K562 (cell line): ENCODE data around the gene FUBP3. TPM values are rescaled to one million over a fixed set of nuclear protein-coding genes. Genes with fewer than 3 reads are reported as not detected.

Experiments used
- ARID2 ChIP-seq: fragments of 450-650 bp; IDR thresholded peaks from 2 replicates; pipeline ENCODE4 v1.6.1; 2017; ENCODE audit warnings: antibody characterized with exemption, mild to moderate bottlenecking
- ATF3 ChIP-seq, 2 experiments: fragments of 450-650 bp in 1 of 2; sonication (generic) in 1 of 2; formaldehyde crosslinking in 1 of 2; IDR thresholded peaks in 1 of 2; conservative IDR thresholded peaks in 1 of 2; 2 replicates each; pipeline versions ENCODE4 v1.6.1 to v1.8.1; 2016 to 2023; ENCODE audit warnings: mild to moderate bottlenecking in 2 of 2, moderate library complexity in 2 of 2, inconsistent platforms in 1 of 2, missing genetic modification reagents in 1 of 2
- CBFA2T3 ChIP-seq: fragments of 450-650 bp; IDR thresholded peaks from 2 replicates; pipeline ENCODE4 v1.6.1; 2017
- CREB5 ChIP-seq: fragments of 250-450 bp; sonication (Bioruptor Pico); IDR thresholded peaks from 2 replicates; pipeline ENCODE4 v1.5.0; 2020; ENCODE audit warnings: mild to moderate bottlenecking
- CTCF ChIP-seq, 3 experiments: IDR thresholded peaks in 2 of 3; conservative IDR thresholded peaks in 1 of 3; 2 replicates each; pipeline ENCODE4 v1.5.1; 2011 to 2012; ENCODE audit warnings: low read length in 3 of 3, mild to moderate bottlenecking in 3 of 3, control low read depth in 2 of 3, improper control_type of control experiment in 1 of 3, inconsistent platforms in 1 of 3, low read depth in 1 of 3, mixed read lengths in 1 of 3, moderate library complexity in 1 of 3; ENCODE audit not compliant: insufficient read depth in 2 of 3
- DMBX1 ChIP-seq: fragments of 250-450 bp; sonication (Bioruptor Pico); IDR thresholded peaks from 2 replicates; pipeline ENCODE4 v1.8.0; 2022; ENCODE audit warnings: inconsistent platforms, mild to moderate bottlenecking, moderate library complexity, borderline replicate concordance
- E2F3 ChIP-seq: fragments of 250-450 bp; sonication (Bioruptor Pico); IDR thresholded peaks from 2 replicates; pipeline ENCODE4 v1.4.0; 2020; ENCODE audit warnings: mild to moderate bottlenecking
- ERF ChIP-seq: fragments of 450-650 bp; formaldehyde crosslinking; IDR thresholded peaks from 2 replicates; pipeline ENCODE4 v1.4.0; 2020; ENCODE audit warnings: mild to moderate bottlenecking, mixed read lengths
- HNRNPUL1 ChIP-seq: fragments of 200-400 bp; formaldehyde crosslinking; IDR thresholded peaks from 2 replicates; pipeline ENCODE4 v1.6.1; 2017; ENCODE audit warnings: low read length
- NFE2 ChIP-seq: IDR thresholded peaks from 2 replicates; pipeline ENCODE4 v1.6.1; 2014; ENCODE audit warnings: antibody characterized with exemption, low read depth
- NR3C1 ChIP-seq: sonication (generic); formaldehyde crosslinking; IDR thresholded peaks from 2 replicates; pipeline ENCODE4 v1.8.1; 2022; ENCODE audit warnings: missing genetic modification reagents
- PPARD ChIP-seq: fragments of 250-450 bp; sonication (Bioruptor Pico); IDR thresholded peaks from 2 replicates; pipeline ENCODE4 v1.8.0; 2022; ENCODE audit warnings: inconsistent platforms, mild to moderate bottlenecking, moderate library complexity
- SNIP1 ChIP-seq: fragments of 450-650 bp; IDR thresholded peaks from 2 replicates; pipeline ENCODE4 v1.7.1; 2017; ENCODE audit warnings: low read depth, mild to moderate bottlenecking
- STAG1 ChIP-seq: sonication (generic); formaldehyde crosslinking; IDR thresholded peaks from 2 replicates; pipeline ENCODE4 v1.5.0; 2020; ENCODE audit warnings: missing genetic modification reagents, borderline replicate concordance
- ZNF212 ChIP-seq: fragments of 450-650 bp; formaldehyde crosslinking; IDR thresholded peaks from 2 replicates; pipeline ENCODE4 v1.4.0; 2020; ENCODE audit warnings: mild to moderate bottlenecking
- ZNF280B ChIP-seq: fragments of 250-450 bp; sonication (Bioruptor Pico); IDR thresholded peaks from 2 replicates; pipeline ENCODE4 v1.5.1; 2021; ENCODE audit warnings: mild to moderate bottlenecking
- polyA plus RNA-seq, 8 experiments: library from polyadenylated mRNA; depleted of rRNA in 4 of 8; stranded (reverse) in 5 of 8; unstranded in 3 of 8; fragments of >200 nt; fragmentation: Nextera tagmentation in 2 of 8; fragmentation: Illumina TruSeq in 1 of 8; extraction: Ambion mirVana in 2 of 8; extraction: Trizol in 1 of 8; gene quantifications; 2 replicates each; pipeline versions ENCODE4 v1.2.1 to v1.2.3, GENCODE V29; 2011 to 2014; ENCODE audit warnings: inconsistent platforms in 1 of 8, missing spikeins in 1 of 8
- total RNA-seq, 7 experiments: library from RNA; depleted of rRNA in 6 of 7; stranded (reverse); fragments of >200 nt in 6 of 7; fragmentation: Illumina TruSeq in 2 of 7; extraction: Trizol in 2 of 7; gene quantifications; 2 replicates each; pipeline versions ENCODE4 v1.2.1 to v1.2.3, GENCODE V29; 2011 to 2021; ENCODE audit warnings: low replicate concordance in 1 of 7
- TF ChIP-seq, protein P1 (sequence below): fragments of 250-450 bp; sonication (Bioruptor Pico); IDR thresholded peaks from 2 replicates; pipeline ENCODE4 v1.8.0; 2022; ENCODE audit warnings: moderate library complexity, mild to moderate bottlenecking, inconsistent platforms
- TF ChIP-seq, protein P2 (sequence below), 2 experiments: fragments of 450-650 bp; conservative IDR thresholded peaks; 2 replicates each; pipeline ENCODE4 v1.6.1; 2017; ENCODE audit warnings: mild to moderate bottlenecking in 2 of 2, moderate library complexity in 2 of 2

FUBP3 gene
- total and polyA plus RNA-seq, 9 of the 15 experiments (the other 6 are each of a cell fraction or from before 2014, with no cell fraction given): 3.0 to 64.0 (median 48.1) TPM

DNA sequence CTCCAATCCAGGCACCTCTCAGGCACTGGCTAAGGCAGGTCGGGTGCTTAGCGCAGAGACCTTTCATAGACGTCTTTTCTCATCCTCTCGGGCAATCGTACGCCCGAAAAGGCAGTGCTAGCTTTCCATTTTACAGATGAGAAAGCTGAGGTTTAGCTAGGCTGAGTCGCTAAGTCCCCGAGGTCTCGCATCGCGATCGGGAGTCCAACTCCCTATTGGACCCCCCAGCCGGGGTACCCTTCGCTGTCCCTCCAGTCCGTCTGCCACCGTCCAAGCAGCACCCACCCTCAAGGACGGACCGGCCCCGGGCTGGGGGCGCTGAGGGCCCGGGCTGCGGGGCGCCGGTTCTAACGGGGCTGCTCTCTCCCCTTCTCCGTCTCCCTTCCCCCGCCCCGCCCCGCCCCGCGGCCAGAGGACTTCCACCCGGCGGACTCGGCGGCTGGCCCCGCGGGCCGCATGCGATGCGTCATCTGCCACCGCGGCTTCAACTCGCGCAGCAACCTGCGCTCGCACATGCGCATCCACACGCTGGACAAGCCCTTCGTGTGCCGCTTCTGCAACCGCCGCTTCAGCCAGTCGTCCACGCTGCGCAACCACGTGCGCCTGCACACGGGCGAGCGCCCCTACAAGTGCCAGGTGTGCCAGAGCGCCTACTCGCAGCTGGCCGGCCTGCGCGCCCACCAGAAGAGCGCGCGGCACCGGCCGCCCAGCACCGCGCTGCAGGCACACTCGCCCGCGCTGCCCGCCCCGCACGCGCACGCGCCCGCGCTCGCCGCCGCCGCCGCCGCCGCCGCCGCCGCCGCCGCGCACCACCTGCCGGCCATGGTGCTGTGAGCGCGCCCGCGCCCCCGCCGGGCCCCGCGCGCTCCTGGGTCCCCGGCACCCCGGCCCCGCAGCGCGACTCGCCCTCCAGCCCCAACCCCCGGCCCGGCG, 101.7 kb downstream of the FUBP3 start (continued):
- TF ChIP-seq ZNF280B (CRISPR knock-in tag): no peak
- peak; percentile 79 for TF ChIP-seq ATF3 (IDR thresholded peaks at IDR 0.05)
- peak; percentile 3; the same call in 1 of the 2 replicates for TF ChIP-seq ATF3 (CRISPR knock-in tag; conservative IDR thresholded peaks at IDR 0.05)
- TF ChIP-seq ARID2: no peak
- no peak for TF ChIP-seq SNIP1
- TF ChIP-seq HNRNPUL1: no peak
- TF ChIP-seq CBFA2T3: no peak
- peak; percentile 96 for TF ChIP-seq NR3C1 (CRISPR knock-in tag)
- TF ChIP-seq, protein P1, sequence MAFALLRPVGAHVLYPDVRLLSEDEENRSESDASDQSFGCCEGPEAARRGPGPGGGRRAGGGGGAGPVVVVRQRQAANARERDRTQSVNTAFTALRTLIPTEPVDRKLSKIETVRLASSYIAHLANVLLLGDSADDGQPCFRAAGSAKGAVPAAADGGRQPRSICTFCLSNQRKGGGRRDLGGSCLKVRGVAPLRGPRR (CRISPR knock-in tag): no peak
- no peak for TF ChIP-seq CTCF (IDR thresholded peaks at IDR 0.05 in 2 of 3, conservative IDR thresholded peaks at IDR 0.05 in 1 of 3; ENCODE audit: insufficient read depth in 2 of 3, low read depth in 1 of 3, low read length in 3 of 3)
- peak; percentile 48; the same call in 1 of the 2 replicates for TF ChIP-seq E2F3 (CRISPR knock-in tag)
- TF ChIP-seq ERF: peak; percentile 81; the same call in 1 of the 2 replicates
- TF ChIP-seq STAG1 (CRISPR knock-in tag): no peak
- no peak for TF ChIP-seq PPARD (CRISPR knock-in tag)
- TF ChIP-seq, protein P2, sequence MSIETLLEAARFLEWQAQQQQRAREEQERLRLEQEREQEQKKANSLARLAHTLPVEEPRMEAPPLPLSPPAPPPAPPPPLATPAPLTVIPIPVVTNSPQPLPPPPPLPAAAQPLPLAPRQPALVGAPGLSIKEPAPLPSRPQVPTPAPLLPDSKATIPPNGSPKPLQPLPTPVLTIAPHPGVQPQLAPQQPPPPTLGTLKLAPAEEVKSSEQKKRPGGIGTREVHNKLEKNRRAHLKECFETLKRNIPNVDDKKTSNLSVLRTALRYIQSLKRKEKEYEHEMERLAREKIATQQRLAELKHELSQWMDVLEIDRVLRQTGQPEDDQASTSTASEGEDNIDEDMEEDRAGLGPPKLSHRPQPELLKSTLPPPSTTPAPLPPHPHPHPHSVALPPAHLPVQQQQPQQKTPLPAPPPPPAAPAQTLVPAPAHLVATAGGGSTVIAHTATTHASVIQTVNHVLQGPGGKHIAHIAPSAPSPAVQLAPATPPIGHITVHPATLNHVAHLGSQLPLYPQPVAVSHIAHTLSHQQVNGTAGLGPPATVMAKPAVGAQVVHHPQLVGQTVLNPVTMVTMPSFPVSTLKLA (conservative IDR thresholded peaks at IDR 0.05): peak in 1 of 2 experiments; percentile 87; a peak in 3 of 4 replicates
- peak; percentile 77; the same call in 1 of the 2 replicates for TF ChIP-seq DMBX1 (CRISPR knock-in tag)
- no peak for TF ChIP-seq ZNF212
- no peak for TF ChIP-seq CREB5 (CRISPR knock-in tag)
- TF ChIP-seq NFE2: peak; percentile 1; the same call in 1 of the 2 replicates
